HepG2 (cell line): Measurements from ENCODE around the gene EHBP1. TPM values are rescaled to one million over a fixed set of nuclear protein-coding genes. Genes with fewer than 3 reads are reported as not detected.

Experiments
- CREB1 ChIP-seq, 2 experiments: fragments of 450-650 bp in 1 of 2; IDR thresholded peaks; 2 replicates each; pipeline ENCODE4 v1.6.1; 2016 to 2017; ENCODE audit warnings: control low read depth in 1 of 2, mild to moderate bottlenecking in 1 of 2, missing compliant biosample characterization in 1 of 2, missing genetic modification characterization in 1 of 2
- FOSL1 ChIP-seq: sonication (generic); formaldehyde crosslinking; IDR thresholded peaks from 2 replicates; pipeline ENCODE4 v1.9.0; 2021; ENCODE audit warnings: missing genetic modification reagents, borderline replicate concordance
- IKZF1 ChIP-seq: fragments of 450-650 bp; IDR thresholded peaks from 2 replicates; pipeline ENCODE4 v1.7.1; 2016
- MXI1 ChIP-seq: IDR thresholded peaks from 3 replicates; pipeline ENCODE4 v1.6.1; 2012; ENCODE audit warnings: low read depth, low read length, inconsistent platforms, borderline replicate concordance
- NR2F1 ChIP-seq, 2 experiments: fragments of 450-650 bp in 1 of 2; formaldehyde crosslinking in 1 of 2; IDR thresholded peaks; 2 replicates each; pipeline versions ENCODE4 v1.5.0 to v1.6.1; 2016 to 2020; ENCODE audit warnings: mild to moderate bottlenecking in 1 of 2, missing compliant biosample characterization in 1 of 2, missing genetic modification reagents in 1 of 2, moderate library complexity in 1 of 2
- PAF1 ChIP-seq: IDR thresholded peaks from 2 replicates; pipeline ENCODE4 v1.6.1; 2016; ENCODE audit warnings: missing genetic modification reagents, missing compliant biosample characterization
- PRPF4 ChIP-seq: fragments of 200-400 bp; formaldehyde crosslinking; IDR thresholded peaks from 2 replicates; pipeline ENCODE4 v1.6.1; 2016; ENCODE audit warnings: low read length, low read depth; ENCODE audit not compliant: poor library complexity, severe bottlenecking
- RERE ChIP-seq: IDR thresholded peaks from 2 replicates; pipeline ENCODE4 v1.6.1; 2016; ENCODE audit warnings: low read depth, missing genetic modification reagents, missing compliant biosample characterization
- SMC3 ChIP-seq: IDR thresholded peaks from 2 replicates; pipeline ENCODE4 v1.6.1; 2011; ENCODE audit warnings: low read length, improper control_type of control experiment
- TRIM24 ChIP-seq: sonication (generic); formaldehyde crosslinking; IDR thresholded peaks from 2 replicates; pipeline ENCODE4 v1.8.0; 2022; ENCODE audit warnings: mild to moderate bottlenecking, missing genetic modification reagents
- ZMYM4 ChIP-seq: sonication (generic); formaldehyde crosslinking; IDR thresholded peaks from 2 replicates; pipeline ENCODE4 v1.8.1; 2023; ENCODE audit warnings: mild to moderate bottlenecking, missing genetic modification reagents
- ZNF276 ChIP-seq: sonication (generic); formaldehyde crosslinking; IDR thresholded peaks from 2 replicates; pipeline ENCODE4 v1.4.0; 2020; ENCODE audit warnings: mild to moderate bottlenecking, low read depth, missing genetic modification reagents
- ZNF331 ChIP-seq: sonication (generic); formaldehyde crosslinking; IDR thresholded peaks from 2 replicates; pipeline ENCODE4 v1.4.0; 2020; ENCODE audit warnings: missing genetic modification reagents
- ZNF337 ChIP-seq: sonication (generic); formaldehyde crosslinking; IDR thresholded peaks from 2 replicates; pipeline ENCODE4 v1.5.1; 2020; ENCODE audit warnings: missing genetic modification reagents, low read depth, mild to moderate bottlenecking, borderline replicate concordance
- ZNF441 ChIP-seq: sonication (generic); formaldehyde crosslinking; IDR thresholded peaks from 2 replicates; pipeline ENCODE4 v1.7.0; 2021; ENCODE audit warnings: missing genetic modification reagents, borderline replicate concordance
- polyA plus RNA-seq, 8 experiments: library from polyadenylated mRNA; depleted of rRNA in 3 of 8; stranded (reverse) in 7 of 8; unstranded in 1 of 8; fragments of >200 nt; fragmentation: Illumina TruSeq in 4 of 8; extraction: Trizol in 4 of 8; gene quantifications; 2 replicates each; pipeline versions ENCODE4 v1.2.1 to v1.2.3, GENCODE V29; 2011 to 2016; ENCODE audit warnings: low read depth in 4 of 8, missing spikeins in 1 of 8, mixed read lengths in 1 of 8; ENCODE audit not compliant: insufficient read depth in 1 of 8
- total RNA-seq, 5 experiments: library from RNA; depleted of rRNA; stranded (reverse); fragments of >200 nt; fragmentation: Illumina TruSeq; extraction: Trizol; gene quantifications; 2 replicates each; pipeline ENCODE4 v1.2.3, GENCODE V29; 2016; ENCODE audit warnings: low read depth in 1 of 5
- TF ChIP-seq, protein P1 (sequence below), 2 experiments: sonication (generic) in 1 of 2; formaldehyde crosslinking in 1 of 2; IDR thresholded peaks; 2 replicates each; pipeline versions ENCODE4 v1.4.0 to v1.6.1; 2018 to 2020; ENCODE audit warnings: missing genetic modification reagents in 2 of 2, borderline replicate concordance in 1 of 2, low read depth in 1 of 2, mild to moderate bottlenecking in 1 of 2, missing biosample characterization in 1 of 2

EHBP1 gene
- total and polyA plus RNA-seq, 2 of the 13 experiments (the other 11 are each of a cell fraction or from before 2014, with no cell fraction given), result 93.5 to 146 TPM

DNA sequence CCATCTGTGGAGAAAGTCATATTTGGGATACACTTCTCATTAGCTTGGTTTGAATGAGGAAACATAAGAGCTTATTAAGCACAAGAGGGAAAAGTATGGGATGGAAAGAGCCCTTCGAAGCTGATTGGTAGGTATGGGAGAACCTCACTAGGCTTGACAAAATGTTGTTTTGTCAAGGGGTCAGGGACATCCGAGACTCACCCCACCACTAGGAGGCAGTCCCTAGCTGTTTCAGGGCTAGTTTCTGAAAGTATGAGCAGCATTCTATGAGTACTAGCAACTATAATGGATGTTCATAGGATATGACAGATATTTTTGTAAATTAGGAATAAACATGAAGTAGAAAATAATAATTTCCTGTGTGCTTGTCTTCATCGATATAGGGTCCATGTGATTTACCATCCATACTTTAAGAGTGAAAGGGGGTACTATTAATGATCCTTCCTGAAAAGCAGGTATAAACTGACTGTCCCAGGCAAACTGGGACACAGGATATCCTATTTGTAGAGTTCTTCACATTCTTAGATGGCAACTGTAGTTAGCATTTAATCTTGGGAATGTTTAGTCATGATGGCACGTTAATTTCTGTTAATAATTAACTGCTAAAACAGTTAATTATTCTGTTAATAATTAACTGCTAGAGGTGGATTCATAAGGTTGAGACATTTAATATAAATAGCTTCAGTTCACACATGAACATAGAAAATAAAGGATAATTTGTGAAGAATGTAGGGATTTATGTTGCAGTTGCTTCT lies 373.5 kb downstream of the EHBP1 start (continued):
- TF ChIP-seq TRIM24 (no peak), ZNF276 (CRISPR knock-in tag) (no peak), PAF1 (CRISPR knock-in tag) (no peak), ZNF441 (no peak), MXI1 (no peak), FOSL1 (no peak), PRPF4 (no peak), ZNF331 (CRISPR knock-in tag) (peak; percentile 38; the same call in 1 of the 2 replicates), SMC3 (peak; percentile 85), RERE (no peak), ZNF337 (CRISPR knock-in tag) (no peak), IKZF1 (no peak), NR2F1 (CRISPR knock-in tag; IDR thresholded peaks at IDR 0.05) (0 out of 4 replicates have a peak, but pooled peaks of 1 of the 2 experiments have one; percentile 27), CREB1 (IDR thresholded peaks at IDR 0.05) (no peak), CREB1 (CRISPR knock-in tag; IDR thresholded peaks at IDR 0.05) (0 out of 2 replicates have a peak, but pooled peaks have one; percentile 17), ZMYM4 (peak; percentile 85)
- TF ChIP-seq, protein P1, sequence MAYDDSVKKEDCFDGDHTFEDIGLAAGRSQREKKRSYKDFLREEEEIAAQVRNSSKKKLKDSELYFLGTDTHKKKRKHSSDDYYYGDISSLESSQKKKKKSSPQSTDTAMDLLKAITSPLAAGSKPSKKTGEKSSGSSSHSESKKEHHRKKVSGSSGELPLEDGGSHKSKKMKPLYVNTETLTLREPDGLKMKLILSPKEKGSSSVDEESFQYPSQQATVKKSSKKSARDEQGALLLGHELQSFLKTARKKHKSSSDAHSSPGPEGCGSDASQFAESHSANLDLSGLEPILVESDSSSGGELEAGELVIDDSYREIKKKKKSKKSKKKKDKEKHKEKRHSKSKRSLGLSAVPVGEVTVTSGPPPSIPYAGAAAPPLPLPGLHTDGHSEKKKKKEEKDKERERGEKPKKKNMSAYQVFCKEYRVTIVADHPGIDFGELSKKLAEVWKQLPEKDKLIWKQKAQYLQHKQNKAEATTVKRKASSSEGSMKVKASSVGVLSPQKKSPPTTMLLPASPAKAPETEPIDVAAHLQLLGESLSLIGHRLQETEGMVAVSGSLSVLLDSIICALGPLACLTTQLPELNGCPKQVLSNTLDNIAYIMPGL (CRISPR knock-in tag; IDR thresholded peaks at IDR 0.05; ENCODE audit: borderline replicate concordance in 1 of 2, low read depth in 1 of 2), result peak in 1 of 2 experiments; percentile 51; a peak in 1 of 4 replicates
